ENCODE results near the gene WWTR1. TPM values are rescaled to one million over a fixed set of nuclear protein-coding genes. Genes with fewer than 3 reads are reported as not detected.

The WWTR1 gene
- total RNA-seq, 4 donors from 2014 or later = 103 to 148 (median 116) TPM

- intact Hi-C loops (cut with DNase I; ENCODE audit: low total_unique reads) = no loop called here
These were observed 72.5 kb downstream of the WWTR1 start for GRCh38 chr3:149585401-149585726.

GRCh38 chr3:149583921-149584635, 73.7 kb downstream of the WWTR1 start:
- TF ChIP-seq CTCF (IDR thresholded peaks at IDR 0.05) = no peak
- TF ChIP-seq POLR2A (IDR thresholded peaks at IDR 0.05) = no peak
- Histone ChIP-seq H3K36me3 (no peaks in the 10 kb centered on the region), H3K4me1 (peaks cover 0 to 9% of the 10 kb centered on the region in 2 donors), H3K27me3 (no peaks in the 10 kb centered on the region), H3K27ac (peak overlapping the region in 1 of 2 donors; percentile 60), H3K9me3 (no peaks in the 10 kb centered on the region), H3K4me3 (no peak overlapping the region)
- no peak for DNase-seq
- intact Hi-C loops (cut with DNase I; ENCODE audit: low total_unique reads) = no loop called here

More at GRCh38 chr3:149585401-149585726, 72.5 kb downstream of the WWTR1 start:
- TF ChIP-seq CTCF (IDR thresholded peaks at IDR 0.05) (no peak), POLR2A (IDR thresholded peaks at IDR 0.05) (no peak)
- Histone ChIP-seq H3K27me3 (no peaks in the 10 kb centered on the region), H3K36me3 (no peaks in the 10 kb centered on the region), H3K9me3 (no peaks in the 10 kb centered on the region), H3K4me1 (peaks cover 0 to 9% of the 10 kb centered on the region in 2 donors), H3K4me3 (no peak overlapping the region), H3K27ac (no peak overlapping the region)
- DNase-seq = no peak

- no peak for DNase-seq
- no peak for TF ChIP-seq POLR2A (IDR thresholded peaks at IDR 0.05)
- no peak for TF ChIP-seq CTCF (IDR thresholded peaks at IDR 0.05)
- Histone ChIP-seq H3K4me1 (peaks cover 4 to 9% of the 10 kb centered on the region in 2 donors), H3K36me3 (no peaks in the 10 kb centered on the region), H3K27ac (peak overlapping the region; percentile 42 to 53), H3K9me3 (no peaks in the 10 kb centered on the region), H3K27me3 (no peaks in the 10 kb centered on the region), H3K4me3 (no peak overlapping the region)
- intact Hi-C loops (cut with DNase I; ENCODE audit: low total_unique reads) = no loop called here
These were observed 75.4 kb downstream of the WWTR1 start for GRCh38 chr3:149582395-149582794.

GRCh38 chr3:149581681-149582370, 76.0 kb downstream of the WWTR1 start:
- Histone ChIP-seq H3K4me3 (no peak overlapping the region), H3K4me1 (peaks cover 6 to 13% of the 10 kb centered on the region in 2 donors), H3K27ac (peak overlapping the region; percentile 42 to 53), H3K36me3 (no peaks in the 10 kb centered on the region), H3K9me3 (no peaks in the 10 kb centered on the region), H3K27me3 (no peaks in the 10 kb centered on the region)
- intact Hi-C loops (cut with DNase I; ENCODE audit: low total_unique reads) = no loop called here
- TF ChIP-seq POLR2A (IDR thresholded peaks at IDR 0.05) (no peak), CTCF (IDR thresholded peaks at IDR 0.05) (no peak)
- peak; percentile 35 to 42 for DNase-seq

GRCh38 chr3:149581248-149581647, 76.6 kb downstream of the WWTR1 start:
- no peaks in the 10 kb centered on the region for H3K9me3 ChIP-seq
- intact Hi-C loops (cut with DNase I; ENCODE audit: low total_unique reads) = no loop called here
- H3K27ac ChIP-seq = peak overlapping the region; percentile 42 to 53
- H3K27me3 ChIP-seq = no peaks in the 10 kb centered on the region
- H3K4me3 ChIP-seq = no peak overlapping the region
- peaks cover 6 to 13% of the 10 kb centered on the region in 2 donors for H3K4me1 ChIP-seq
- no peaks in the 10 kb centered on the region for H3K36me3 ChIP-seq
- no peak for TF ChIP-seq POLR2A (IDR thresholded peaks at IDR 0.05)
- DNase-seq = no peak

Data from uterus (tissue), 4 donors.